ENCODE data around the gene GRK3.

GRK3 gene

DNA sequence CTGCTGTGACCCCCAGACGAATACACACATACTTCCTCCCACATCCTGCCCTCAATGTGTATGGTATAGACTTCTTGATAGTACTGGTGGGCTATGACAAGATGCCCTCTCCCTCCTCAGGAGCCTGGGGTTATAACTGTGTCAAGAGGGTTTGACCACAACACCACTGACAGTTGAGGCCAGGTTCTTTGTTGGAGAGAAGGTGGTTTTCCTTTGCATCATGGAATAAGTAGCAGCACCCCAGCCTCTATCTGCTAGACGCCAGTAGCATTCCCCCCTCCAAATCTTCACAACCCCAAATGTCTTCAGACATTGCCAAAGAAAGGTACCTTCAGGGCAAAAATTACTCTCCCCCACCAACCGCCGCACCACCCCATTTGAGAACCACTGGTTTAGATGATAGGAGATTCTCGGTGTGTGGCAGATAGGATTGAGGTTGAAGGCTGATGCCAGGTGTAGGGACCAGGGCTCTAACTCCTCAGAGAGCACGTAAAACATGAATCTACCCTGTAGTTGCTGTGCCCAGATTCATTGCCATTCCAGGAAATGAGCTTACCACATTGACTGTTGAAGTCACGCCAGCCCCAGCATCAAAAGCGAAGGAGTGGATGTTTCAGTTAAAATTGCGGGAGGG, 172.0 kb downstream of the GRK3 start:
- no peak for DNase-seq (ENCODE audit: low spot score)

DNA sequence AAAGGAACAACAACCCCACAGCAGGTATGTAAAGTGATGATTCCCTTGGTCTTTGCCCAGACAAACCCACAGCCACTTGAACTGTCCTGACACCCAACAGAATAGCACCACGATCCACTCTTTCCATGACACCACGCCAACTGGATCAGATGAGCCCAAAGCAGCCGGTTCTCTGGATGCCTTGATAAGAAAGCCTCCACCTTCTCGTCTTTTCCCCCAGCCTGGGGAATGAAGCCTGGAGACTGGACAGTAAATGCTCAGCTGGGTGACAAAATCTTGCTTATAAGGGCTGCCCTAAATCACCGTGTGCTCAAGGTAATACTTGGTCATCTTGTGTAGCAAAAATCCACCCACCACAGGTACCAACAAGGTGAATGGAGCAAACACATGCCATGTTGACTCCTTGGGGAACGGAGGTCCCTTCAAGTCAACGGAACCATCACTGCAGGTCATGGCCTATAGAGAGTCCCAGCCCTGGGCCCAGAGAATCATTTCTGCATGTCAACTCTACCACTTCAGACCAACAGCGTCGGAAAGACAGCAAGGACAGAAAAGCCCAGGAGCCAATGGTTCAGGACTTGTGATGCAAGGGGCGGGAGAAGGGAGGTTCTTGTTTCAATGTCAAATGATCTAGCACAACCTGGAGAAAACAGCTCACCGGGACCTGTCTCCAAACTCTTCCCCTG, 175.3 kb downstream of the GRK3 start:
- DNase-seq (ENCODE audit: low spot score), result no peak

DNA sequence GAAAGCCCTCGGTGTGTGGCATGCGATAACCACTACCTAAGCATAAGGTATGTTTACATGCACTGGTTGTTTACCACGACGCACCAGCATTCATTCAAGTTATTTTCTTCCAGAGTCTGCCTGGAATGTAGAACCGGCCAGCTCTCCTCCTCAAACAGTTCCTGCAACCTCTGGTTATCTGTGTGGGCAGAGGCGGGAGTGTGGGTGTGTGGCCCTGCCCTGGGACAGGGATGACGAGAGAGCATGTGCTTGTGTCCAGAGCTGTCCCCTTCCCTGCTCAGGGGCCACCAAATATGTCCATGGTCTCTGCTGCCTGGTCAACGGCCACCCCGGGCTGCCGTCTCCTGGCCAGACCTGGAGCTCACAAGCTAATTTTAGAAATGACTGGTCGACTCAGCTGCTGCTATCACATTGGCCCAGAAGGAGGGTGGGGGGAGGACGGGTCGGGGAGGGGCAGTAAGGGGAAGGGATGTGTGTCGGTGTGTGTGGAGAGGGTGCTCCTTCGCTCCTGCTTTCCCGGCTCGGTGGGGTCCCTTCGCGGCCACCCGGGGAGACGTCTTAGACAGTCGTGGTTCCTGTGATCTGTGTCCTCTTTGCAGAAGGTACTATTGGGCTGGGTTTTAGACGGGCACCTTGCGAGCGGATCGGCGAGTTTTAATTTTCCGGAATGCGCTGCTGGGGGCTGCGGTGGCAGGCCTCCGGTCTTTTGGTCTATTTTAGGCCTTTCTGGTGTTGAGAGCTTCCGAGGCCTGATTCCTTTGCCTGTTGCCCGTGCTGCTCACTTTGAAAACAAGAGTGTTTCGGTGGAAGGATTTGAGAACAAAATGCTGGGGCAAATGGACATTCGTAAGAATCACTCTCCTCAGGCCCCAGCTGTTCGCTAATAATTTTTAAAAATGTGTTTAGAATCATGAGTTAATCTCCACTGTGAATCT, 177.5 kb downstream of the GRK3 start, which contains the start of gene MYO18B:
TSS of gene MYO18B (plus strand) at position 497 of the 935 bp plus-strand sequence. CDS start 18,905 bp downstream, outside the sequence.
- DNase-seq (ENCODE audit: low spot score), result no peak

DNA sequence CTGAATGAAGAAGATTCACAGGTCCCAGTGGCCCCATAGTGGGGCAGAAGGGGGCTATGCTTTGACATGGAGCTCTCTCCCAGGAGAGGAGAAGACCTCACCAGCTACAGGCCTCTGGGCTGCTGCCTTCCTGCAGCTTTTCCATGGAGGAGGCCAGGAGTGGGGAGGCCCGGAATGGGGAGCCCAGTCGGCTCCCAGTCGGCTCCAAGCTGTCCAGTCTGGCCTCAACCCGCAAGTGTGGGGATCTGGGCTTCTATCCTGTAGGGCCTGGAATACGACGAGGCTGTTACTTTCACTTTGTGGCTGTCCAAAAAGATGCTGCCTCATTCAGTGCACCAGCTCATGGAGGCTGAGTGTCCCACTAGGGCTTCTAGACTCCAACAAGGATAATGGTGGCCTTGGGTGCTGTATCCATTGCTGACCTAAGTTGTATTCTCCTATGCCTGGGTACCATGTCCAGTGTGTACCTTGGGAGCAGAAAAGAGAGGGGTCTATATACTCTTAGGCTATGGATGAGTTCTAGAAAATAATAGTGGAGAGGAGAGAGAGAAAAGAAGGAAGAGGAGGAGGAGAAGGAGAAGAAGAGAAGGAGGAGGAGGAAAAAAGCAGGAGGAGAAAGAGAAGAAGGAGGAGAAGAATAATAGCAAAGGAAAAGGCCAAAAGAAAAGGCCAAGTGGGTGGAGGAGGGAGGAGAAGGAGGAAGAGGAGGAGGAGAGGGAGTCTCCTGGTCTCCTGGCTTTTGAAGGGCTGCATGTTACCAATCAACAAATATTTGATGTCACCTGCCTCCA, 178.6 kb downstream of the GRK3 start:
- DNase-seq (ENCODE audit: low spot score), result no peak

DNA sequence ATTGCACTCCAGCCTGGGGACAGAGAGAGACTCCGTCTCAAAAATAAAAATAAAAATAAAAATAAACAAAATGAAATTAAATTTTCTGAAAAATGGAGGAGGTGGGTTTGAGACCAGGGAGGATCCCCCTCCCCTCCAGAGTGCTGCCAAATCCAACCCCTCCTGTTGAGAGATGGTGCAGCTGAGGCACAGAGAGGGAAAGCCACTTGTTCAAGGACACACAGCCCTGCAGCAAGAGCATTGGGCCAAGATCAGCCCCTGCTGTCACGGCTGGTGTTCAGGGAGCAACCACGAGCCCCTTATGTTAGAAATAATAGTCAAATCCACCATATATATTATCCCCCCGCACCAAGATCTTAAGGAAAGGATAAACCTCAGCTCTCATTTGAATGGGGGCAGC, 180.2 kb downstream of the GRK3 start:
- no peak for DNase-seq (ENCODE audit: low spot score)

DNA sequence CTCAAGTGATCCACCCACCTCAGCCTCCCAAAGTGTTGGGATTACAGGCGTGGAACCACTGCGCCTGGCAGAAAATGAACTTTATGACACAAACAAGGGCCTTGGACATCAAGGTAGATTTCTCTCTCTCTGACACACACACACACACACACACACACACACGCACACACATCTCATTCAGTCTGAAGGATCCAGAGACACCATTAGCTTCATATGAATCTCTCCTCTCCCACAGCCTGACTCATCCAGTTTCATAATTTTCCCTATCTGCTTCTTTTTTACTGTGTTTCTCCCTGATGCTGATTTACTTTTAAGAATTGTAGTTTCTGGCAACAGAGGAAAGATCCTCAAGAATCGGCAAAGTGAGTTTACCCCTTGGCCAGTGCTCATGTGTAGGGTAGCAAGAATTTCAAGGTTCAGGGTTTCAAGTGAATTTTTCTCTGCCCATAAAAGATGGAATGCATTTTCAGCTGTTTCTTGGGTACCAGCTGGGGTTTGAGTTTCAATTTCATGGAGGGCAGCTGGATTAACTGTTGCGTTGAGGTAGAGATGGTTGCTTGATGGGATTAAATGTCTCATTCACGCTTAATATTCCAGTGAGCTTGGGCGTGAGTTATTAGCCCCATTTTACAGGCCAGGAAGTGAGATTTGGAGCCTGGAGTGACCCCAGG, 181.0 kb downstream of the GRK3 start:
- DNase-seq (ENCODE audit: low spot score), result peak; percentile 63

DNA sequence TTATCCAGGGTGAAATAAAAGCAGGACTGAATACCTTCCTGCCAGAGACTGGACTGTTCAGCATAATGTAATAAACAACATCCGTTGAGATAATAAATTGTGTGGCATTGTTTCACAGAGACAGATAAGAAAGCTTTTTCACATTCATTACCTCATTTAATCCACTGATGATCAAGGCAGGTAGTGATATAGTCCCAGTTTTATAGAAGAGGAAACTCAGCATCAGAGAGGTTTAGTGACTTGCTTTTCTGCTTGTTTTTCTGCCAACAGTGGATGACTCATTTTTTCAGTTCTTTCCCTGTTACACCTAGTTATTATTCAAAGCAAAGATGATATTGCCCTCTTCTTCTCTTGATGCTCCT, 181.5 kb downstream of the GRK3 start:
- DNase-seq (ENCODE audit: low spot score), result no peak

DNA sequence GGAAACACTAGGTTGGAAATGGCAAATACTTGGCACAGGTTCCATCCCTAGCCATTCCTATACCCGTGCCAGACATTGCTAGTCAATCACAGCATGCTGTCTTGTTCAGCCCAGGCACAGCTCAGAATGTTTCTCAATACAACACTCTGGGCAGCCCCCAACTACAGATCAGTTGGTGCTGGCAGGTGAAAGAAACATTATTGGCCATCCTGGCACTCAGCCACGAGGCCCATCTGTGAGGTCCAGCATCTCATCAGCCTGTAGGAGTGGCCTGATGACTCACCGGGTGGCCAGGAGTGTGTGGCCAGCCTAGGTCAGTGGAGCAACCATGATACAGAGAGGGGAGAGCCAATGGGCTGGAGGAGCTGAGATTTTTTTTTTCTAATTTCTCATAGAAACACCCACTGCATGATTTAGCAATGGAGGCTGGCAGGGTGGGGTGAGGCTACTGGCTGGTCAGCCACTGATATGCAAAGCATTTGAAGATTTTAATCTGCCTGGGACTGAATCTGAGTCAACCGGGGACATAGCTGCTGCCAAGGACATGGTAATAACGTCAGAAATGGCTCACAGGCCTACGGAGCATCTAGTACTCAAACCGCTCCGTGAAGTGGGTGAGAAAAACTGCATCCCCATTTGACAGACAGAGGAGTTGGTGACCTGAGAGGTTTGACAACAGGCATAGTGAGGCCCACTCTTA, 182.9 kb downstream of the GRK3 start:
- peak; percentile 97 for DNase-seq (ENCODE audit: low spot score)

DNA sequence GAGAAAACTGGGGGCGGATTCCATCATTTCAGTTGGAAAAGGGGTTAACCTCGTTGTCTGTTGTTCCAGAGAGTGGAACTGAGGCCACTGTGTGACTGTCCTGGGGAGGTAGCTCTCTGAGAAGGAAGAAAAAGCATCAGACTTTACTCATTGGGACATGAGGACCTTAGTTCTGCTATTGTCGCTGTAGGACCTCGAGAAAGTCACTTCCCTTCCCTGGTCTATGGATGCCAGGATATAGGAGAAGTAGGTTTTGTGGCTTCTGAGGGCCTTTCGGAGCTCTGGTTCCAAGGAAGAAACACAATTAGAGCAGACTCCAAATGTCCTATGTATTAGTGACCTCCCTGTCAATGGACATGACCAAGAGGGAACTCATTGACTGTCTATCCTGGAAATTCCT, 183.7 kb downstream of the GRK3 start:
- no peak for DNase-seq (ENCODE audit: low spot score)

DNA sequence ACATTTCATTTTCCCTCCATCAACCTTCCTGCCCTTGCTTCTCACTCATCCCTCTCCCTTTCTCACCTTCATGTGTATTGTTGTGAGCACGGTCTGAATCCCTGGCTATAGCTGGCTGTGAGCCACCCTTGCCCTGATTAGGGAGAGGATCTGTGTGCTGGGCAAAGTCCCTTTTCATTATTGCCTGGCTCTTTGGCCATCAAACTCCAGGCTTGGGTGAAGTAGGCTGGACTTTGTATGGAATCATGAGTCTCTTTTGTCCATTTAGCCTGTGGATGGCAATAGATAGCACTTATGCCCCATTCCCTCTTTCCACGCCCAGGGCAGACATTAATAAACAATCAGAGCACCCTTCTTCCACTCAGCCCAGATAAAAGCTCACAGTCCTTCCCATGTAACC, 184.2 kb downstream of the GRK3 start:
- DNase-seq (ENCODE audit: low spot score), result no peak

DNA sequence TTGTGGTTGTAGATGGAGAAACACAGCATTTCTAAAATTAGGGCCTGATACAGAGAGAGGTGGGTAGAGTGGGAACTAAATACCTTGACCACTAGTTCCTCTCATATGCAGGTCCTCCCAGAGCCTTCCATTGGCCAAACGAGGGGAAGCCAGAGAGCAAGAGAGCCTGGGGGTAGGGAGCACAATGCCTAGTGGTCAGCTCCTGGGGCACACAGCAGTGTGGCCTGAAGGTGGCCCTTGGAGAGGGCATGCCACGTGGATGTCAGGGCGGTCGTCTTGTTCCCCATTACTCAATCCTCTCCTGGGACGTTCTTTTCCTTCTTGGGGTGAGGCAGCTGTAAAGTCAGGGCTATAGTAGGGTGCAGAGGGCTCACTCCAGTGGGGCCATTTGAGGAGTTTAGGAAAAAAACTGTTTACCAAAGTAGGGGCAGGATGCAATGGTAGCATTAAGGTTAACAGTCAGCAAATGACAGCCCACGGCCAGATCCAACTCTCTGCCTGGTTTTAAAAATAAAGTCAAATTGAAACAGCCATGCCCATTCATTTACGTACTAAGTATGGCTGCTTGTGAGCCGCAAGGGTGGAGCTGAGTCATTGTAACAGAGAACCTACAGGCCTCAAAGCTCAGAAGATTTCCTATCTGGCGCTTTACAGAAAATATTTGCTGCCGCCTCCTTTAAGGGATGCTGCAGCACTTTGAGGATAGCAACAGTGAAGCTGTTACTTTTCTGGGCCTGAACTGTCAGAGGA, 185.1 kb downstream of the GRK3 start:
- DNase-seq (ENCODE audit: low spot score), result no peak

DNA sequence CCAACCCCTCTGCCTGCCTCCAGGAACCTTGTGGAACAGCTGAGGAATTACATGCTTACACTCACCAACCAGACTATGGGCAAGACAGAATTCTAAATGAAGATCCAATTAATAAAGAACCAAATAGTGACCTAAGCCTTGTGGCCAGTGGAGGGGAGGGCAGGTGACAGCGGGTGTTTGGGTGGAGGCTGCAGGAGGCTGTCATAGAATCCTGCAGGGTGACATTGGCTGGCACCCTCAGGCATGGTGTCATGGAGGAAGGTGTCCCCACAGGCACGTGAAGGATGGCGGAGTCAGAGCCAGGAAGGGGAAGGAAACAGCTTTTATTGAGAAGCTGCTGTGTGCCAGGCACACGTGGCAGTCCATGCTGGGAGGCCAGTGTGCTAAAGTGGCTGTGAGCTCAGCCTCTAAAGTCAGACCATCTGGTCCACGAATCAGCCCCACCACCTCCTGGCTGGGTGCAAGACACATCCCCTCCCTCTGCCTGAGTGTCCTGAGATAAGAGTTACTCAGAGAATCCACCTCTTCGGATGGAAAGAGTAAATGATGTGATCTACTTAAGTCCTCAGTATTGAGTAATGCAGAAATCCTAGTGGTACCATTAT, 186.2 kb downstream of the GRK3 start:
- no peak for DNase-seq (ENCODE audit: low spot score)

DNA sequence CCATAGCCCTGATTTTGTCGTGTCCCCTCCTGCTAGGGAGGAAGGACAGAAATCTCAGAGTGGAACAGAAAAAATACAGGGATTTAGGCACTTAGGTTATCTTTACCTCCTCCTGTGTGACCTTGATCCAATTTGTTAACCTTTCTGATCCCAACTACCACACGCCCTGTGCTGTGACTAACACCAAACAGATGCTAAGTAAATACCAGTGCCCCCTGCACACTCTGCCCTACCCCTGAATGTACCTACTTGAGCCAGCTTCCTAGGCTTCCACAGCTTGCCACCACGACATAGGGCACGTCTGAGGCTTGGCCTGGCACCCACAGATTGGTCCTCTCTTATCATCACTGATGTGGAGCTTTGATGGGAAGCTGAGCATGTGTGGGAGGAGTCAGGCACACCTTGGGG, 186.7 kb downstream of the GRK3 start:
- no peak for DNase-seq (ENCODE audit: low spot score)

DNA sequence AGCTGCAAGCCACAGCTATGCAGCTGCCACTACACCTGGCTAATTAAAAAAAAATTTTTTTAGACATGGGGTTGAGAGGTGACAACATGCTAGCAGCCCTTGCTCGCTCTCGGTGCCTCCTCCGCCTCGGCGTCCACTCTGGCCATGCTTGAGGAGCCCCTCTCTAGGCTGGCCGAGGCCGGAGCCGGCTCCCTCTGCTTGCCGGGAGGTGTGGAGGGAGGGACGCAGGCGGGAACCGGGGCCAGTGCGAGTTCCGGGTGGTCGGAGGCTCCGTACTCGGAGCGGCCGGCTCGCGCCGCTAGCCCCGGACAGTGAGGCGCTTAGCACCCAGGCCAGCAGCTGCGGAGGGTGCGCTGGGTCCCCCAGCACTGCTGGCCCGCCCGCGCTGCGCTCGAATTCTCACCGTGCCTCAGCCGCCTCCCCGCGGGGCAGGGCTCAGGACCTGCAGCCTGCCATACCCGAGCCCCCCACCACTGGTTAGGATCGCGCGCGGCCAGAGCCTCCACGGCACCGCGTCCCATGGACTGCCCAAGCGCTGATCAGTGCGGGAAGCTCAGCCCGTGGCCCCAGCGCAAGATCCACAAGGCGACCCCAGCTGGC, 188.2 kb downstream of the GRK3 start:
- no peak for DNase-seq (ENCODE audit: low spot score)

DNA sequence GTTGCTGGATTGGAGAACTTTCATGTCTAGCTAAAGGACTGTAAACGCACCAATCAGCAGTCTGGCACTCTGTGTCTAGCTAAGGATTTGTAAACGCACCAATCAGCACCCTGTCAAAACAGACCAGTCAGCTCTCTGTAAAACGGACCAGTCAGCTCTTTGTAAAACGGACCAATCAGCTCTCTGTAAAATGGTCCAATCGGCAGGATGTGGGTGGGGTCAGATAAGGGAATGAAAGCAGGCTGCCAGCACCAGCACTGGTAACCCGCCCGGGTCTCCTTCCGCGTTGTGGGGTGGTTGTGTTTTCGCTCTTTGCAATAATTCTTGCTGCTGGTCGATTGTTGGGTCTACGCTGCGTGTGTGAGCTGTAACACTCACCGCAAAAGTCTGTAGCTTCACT, 188.8 kb downstream of the GRK3 start:
- no peak for DNase-seq (ENCODE audit: low spot score)

DNA sequence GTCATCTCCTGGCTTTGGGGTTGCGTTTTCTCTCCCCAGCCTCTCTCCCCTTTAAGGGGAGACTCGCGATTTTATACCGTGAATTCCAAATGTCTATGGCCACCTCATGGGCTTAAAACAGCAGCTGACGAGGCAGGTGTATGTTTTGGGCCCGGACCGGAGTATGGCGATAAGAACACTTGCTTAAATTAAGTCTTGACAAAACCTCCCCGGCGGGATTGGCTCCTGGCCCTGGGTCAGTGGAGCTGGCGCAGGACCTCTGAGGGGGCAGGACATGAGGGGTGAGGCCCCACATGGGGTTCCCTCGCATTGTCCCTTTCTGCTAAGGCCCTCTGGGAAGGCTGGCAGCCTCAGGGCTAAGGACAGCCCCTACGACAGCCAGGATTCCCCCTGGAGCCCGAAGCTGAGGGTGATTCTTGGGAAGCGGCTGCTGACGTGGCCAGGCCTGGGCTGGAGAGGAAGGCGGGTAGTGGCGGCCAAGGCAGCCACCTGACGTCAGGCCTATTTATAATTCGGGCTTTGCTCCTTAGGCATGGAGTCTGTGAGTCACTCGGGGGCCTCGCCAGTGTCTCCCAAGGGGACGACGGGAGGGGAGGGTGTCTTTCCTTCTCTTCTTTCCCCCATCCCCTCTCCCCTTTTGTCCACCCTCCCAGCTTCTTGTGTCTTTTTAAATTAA, 190.2 kb downstream of the GRK3 start:
- peak; percentile 22 for DNase-seq (ENCODE audit: low spot score)

DNA sequence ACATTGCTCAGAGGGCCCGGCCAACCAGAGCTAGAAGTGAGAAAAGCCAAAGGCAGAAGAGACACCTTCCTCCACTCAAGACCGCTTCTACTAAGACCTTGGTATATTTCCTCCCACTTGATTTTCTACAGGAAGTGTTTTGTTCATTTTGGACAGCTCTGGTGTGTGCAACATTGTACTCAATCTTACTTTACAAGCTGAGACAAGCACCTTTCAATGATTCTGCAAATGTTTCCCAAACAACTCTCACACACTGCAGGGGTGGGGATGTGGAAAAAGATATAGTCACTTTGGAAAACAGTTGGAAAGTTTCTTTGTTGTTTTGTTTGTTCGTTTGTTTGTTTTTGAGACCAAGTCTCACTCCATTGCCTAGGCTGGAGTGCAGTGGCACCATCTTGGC, 193.2 kb downstream of the GRK3 start:
- DNase-seq (ENCODE audit: low spot score), result no peak

DNA sequence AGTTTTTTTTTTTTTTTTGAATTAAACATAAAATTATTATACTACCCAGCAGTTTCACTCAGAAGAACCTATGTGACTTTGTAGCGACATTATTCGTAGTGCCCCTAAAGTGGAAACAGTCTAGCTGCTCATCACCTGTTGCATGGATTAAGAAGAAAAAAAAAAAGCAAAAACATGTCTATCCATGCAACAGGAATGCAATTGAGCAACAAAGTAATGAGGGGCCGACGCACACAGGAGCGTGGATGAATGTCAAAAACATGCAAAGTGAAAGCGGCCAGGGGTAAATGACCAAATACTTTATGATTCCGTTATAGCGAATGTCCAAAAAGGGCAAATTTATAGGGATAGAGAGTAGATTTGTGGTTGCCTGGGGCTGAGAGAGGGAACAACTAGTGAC, 193.8 kb downstream of the GRK3 start:
- no peak for DNase-seq (ENCODE audit: low spot score)

DNA sequence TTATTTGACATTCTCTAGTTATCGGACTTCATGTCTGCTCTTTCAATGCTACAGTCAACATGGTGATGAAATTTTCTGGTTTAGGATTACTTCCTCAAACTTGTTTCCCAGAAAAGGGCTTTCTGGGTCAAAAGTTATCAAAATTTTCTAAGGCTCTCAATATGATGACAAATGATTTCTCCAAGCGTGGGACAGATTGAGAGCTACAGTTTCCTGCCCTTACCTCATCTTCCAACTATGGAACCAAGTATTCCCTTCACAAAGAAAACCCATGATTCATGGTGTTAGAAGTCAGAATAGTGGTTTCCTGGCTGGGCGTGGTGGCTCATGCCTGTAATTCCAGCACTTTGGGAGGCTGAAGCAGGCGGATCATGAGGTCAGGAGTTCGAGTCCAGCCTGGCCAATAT, 195.4 kb downstream of the GRK3 start:
- peak; percentile 87 for DNase-seq (ENCODE audit: low spot score)
